ENCODE measurements around the gene GALNT10.

GALNT10 gene

DNA sequence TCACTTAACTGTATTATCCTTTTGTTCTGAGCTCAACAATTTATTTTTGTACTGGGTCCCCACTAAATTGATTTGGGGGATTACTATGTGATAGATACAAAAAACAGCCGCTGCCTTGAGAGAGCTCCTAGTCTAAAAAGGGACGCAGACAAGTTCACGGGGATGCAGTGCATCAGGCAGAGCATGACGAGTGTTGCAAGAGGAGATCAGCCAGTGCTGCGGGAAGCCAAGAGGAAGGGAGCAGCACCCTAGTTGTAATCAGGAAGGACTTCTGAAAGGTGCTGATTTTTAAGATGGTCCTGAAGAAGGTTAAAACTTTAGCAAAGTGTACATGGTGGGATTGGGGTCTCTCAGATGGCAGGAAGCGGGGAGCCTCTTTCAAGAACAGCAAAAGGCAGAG, 15.8 kb downstream of the GALNT10 start:
- TF ChIP-seq, protein P1, sequence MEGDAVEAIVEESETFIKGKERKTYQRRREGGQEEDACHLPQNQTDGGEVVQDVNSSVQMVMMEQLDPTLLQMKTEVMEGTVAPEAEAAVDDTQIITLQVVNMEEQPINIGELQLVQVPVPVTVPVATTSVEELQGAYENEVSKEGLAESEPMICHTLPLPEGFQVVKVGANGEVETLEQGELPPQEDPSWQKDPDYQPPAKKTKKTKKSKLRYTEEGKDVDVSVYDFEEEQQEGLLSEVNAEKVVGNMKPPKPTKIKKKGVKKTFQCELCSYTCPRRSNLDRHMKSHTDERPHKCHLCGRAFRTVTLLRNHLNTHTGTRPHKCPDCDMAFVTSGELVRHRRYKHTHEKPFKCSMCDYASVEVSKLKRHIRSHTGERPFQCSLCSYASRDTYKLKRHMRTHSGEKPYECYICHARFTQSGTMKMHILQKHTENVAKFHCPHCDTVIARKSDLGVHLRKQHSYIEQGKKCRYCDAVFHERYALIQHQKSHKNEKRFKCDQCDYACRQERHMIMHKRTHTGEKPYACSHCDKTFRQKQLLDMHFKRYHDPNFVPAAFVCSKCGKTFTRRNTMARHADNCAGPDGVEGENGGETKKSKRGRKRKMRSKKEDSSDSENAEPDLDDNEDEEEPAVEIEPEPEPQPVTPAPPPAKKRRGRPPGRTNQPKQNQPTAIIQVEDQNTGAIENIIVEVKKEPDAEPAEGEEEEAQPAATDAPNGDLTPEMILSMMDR (conservative IDR thresholded peaks at IDR 0.05) = no peak
- no peak overlapping the region for H3K27ac ChIP-seq

DNA sequence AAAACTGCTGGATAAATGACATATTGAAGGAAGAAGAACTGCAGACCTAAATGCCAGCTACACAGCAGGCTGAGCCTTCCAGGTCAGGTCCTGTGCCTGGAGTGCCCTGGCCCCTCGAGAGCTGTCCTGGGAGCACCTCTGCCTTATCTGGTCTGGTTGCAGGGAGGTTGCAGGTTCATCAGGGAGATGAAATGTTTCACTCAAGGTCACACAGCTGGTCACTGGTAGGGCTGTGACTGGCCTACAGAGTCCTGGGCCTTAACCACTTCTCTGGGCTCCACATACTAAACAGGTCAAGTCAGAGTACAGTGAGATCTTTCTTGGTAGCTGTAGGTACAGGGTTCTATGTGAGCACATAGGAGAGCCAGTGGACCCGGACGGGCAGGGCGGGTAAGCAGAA, 16.7 kb downstream of the GALNT10 start:
- H3K27ac ChIP-seq = no peak overlapping the region
- TF ChIP-seq, protein P1 (conservative IDR thresholded peaks at IDR 0.05) = no peak

DNA sequence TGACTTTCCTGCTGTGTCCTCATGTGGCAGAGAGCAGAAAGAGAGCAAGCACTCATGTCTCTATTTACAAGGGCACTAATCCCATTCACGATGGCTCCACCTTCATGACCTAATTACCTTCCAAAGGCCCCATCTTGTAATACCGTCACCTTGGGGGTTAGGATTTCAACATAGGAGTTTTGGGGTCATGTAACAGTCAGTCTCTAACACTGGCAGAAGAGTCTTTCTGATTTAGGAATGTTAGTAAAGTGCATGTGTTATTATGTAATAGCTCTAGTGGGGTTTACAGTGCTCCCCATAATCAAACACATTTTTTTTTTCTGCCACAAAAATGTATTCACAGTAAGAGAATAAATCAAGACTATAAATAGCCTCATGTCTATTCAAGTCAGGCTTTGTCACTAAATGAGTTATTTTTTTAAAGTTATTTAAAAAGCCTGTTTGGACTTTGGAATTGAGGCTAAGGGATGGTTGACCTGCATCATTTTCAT, 19.1 kb downstream of the GALNT10 start:
- no peak overlapping the region for H3K27ac ChIP-seq
- TF ChIP-seq, protein P1 (conservative IDR thresholded peaks at IDR 0.05) = no peak

DNA sequence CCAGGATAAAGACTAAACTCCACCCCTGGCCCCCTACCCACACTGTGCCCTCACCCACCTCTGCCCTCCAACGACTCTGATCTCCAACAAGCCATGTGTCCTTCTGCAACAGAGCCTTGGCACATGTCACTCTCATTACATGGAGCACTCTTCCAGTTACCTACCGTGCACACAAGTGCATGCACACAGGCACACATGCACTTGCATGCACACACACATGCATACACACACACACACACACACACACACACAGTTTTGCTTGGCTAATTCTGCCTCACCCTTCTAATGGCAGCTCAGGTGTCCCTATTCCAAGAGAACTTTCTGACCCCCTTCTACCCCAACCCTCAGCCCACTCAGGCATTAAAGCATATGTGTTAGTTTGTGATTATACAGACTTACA, 19.6 kb downstream of the GALNT10 start:
- H3K27ac ChIP-seq = no peak overlapping the region
- TF ChIP-seq, protein P1 (conservative IDR thresholded peaks at IDR 0.05) = no peak

DNA sequence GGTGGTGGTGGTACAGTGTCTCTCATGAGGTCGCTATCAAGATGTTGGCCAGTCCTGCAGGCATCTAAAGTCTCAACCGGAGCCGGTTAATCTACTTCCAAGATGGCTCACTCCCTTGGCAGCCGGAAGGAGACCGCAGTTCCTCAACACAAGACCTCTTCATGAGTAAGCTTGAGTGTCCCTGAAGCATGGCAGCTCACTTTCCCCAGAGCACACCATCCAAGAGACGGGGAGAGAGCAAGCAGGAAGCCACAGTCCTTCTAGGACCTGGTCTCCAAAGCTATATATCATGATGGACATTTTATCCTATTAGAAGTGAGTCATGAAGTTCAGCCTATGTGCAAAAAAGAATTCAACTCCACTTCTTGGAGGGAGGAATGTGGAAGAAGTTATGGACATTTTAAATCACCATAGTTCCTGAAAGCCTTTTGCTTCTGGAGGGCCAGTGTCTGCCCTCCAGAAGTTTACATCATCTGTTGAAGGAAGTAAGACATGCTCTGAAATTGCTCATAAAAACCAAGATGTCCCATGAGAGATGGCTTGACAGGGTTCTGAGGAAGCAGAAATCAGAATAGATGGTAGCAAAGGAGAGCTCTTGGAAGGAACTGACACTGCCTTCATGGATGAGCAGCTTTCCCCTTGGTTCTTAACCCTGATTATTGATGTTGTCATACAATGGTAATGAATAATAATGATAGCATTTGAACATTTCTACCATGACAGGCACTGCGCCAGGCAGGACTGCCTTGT, 21.3 kb downstream of the GALNT10 start:
- H3K27ac ChIP-seq = no peak overlapping the region
- TF ChIP-seq, protein P1 (conservative IDR thresholded peaks at IDR 0.05) = no peak

DNA sequence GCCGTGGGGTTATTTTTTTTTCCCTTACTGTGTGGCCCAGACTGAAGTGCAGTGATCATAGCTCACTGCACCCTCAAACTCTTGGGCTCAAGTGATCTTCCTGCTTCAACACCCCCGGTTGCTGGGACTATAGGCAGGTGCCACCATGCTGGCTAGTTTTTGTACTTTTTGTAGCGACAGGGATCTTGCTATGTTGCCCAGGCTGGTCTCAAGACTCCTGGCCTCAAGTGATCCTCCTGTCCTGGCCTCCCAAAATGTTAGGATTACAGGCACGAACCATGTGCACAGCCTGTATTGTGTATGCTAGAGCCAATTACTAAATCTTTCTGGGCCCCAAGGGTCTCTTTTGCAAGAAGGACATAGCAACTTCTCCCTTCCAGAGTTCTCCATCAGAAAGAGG, 23.1 kb downstream of the GALNT10 start:
- TF ChIP-seq, protein P1 (conservative IDR thresholded peaks at IDR 0.05) = no peak
- H3K27ac ChIP-seq = no peak overlapping the region

DNA sequence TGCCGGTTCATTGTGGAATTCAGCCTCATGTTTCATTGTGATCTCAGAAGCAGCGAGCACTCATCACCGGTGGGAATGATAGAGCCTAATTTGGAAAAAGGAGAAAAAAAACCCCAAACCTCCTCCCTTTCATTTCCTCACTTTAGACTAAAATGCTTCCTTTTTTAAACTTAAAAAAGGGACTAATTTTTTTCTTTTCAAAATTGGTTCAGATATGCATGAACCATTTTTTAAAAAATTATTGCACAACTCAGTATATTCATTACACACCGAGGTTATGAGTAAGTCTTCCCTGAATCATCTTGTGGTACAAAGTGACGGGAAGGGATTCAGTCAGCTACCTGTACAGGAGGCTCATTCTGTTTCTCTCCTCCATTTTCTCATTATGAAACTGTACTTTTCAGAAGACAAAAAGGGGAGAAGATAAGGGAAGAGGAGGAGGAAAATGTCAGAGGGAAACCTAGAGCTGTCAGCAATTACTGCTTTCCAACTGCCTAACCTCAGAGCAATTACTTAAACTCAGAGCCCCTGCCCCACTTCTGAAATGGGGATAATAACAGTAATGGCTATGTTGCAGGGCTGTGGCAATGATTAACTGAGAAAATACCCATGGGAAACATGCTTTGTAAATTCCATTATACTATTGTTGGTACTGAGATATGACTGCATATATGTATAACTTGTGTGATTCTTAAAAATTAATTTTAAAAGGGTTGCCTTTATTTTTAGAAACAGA, 24.0 kb downstream of the GALNT10 start:
- H3K27ac ChIP-seq = no peak overlapping the region
- TF ChIP-seq, protein P1 (conservative IDR thresholded peaks at IDR 0.05) = no peak
